Neural progenitor cell (in vitro differentiated cells): ENCODE measurements around the gene FOXL2NB.

Source experiments
- EZH2 ChIP-seq: fragments of 200-600 bp; sonication (generic); IDR thresholded peaks from 2 replicates; pipeline ENCODE4 v1.6.1; 2017; ENCODE audit warnings: antibody characterized with exemption, mild to moderate bottlenecking, moderate library complexity
- TF ChIP-seq, protein P1 (sequence below): fragments of 200-600 bp; sonication (generic); IDR thresholded peaks from 2 replicates; pipeline ENCODE4 v1.5.1; 2017; ENCODE audit warnings: antibody characterized with exemption, mild to moderate bottlenecking

DNA sequence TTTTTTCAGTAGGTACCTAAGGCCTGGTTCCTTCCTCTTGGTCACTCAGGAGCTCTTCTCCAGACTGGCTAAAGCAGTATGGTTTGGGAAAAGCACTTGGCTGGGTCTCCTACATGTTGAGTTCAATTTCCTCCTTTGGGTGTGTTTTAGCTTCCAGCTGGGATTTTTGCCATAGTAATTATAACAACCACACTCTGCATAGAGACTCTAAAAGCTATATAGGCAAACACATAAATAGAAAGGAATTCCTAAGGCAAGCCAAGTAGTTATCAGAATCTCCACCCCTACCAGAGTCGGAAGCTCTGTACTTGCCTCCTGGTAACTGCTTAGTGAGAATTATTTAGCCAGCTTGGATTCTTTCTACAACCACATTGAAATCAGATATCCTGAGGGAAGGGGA, 48.7 kb upstream of the FOXL2NB start:
- TF ChIP-seq, protein P1, sequence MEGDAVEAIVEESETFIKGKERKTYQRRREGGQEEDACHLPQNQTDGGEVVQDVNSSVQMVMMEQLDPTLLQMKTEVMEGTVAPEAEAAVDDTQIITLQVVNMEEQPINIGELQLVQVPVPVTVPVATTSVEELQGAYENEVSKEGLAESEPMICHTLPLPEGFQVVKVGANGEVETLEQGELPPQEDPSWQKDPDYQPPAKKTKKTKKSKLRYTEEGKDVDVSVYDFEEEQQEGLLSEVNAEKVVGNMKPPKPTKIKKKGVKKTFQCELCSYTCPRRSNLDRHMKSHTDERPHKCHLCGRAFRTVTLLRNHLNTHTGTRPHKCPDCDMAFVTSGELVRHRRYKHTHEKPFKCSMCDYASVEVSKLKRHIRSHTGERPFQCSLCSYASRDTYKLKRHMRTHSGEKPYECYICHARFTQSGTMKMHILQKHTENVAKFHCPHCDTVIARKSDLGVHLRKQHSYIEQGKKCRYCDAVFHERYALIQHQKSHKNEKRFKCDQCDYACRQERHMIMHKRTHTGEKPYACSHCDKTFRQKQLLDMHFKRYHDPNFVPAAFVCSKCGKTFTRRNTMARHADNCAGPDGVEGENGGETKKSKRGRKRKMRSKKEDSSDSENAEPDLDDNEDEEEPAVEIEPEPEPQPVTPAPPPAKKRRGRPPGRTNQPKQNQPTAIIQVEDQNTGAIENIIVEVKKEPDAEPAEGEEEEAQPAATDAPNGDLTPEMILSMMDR: no peak
- no peak for TF ChIP-seq EZH2
